Activated CD4-positive, alpha-beta T cell treated with anti-CD3 and anti-CD28 coated beads for 48 hours (primary cell): ENCODE results near the gene CYP39A1.

ENCODE experiments used
- DNase-seq: peaks from one replicate; pipeline ENCODE4 v3.0.0-alpha.2; 2020

Gene CYP39A1

DNA sequence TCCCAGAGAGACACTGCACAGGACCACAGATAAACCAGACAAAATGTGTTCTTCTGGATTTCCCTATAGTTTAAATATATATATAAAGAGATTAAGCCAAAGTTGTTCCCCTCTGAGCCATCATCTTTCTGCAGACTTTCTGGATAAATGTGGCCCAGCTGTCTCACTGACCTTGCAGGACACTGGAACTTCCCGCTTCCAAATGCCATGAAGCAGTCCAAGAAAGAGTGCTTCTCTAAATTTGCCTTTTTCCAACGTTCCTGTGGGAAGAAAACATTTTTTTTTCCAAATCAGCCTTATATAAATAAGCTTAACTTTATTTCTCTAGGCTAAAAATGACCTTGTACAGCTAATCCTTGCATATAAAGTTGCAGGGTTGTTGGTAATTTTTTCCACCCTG lies 65.7 kb downstream of the CYP39A1 start:
- DNase-seq, result no peak

DNA sequence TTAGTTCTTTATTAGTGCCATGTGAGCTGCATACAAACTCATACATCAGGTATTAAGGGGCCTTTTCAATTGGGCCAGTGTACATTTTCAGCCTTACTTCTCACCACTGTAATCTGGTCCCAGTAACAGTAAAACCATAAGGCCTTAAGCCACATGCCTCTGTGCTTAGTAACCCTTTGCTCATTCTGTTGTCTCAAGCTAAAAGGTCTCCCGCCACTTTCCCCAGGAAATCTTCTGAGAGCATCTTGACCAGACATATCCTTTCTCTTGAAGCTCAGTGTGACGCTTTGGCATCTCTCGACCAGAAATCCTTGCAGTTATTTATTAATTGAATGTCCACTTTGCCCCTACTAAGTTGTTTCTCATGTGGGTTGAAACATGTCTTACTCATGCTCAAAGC lies 68.0 kb downstream of the CYP39A1 start:
- no peak for DNase-seq

DNA sequence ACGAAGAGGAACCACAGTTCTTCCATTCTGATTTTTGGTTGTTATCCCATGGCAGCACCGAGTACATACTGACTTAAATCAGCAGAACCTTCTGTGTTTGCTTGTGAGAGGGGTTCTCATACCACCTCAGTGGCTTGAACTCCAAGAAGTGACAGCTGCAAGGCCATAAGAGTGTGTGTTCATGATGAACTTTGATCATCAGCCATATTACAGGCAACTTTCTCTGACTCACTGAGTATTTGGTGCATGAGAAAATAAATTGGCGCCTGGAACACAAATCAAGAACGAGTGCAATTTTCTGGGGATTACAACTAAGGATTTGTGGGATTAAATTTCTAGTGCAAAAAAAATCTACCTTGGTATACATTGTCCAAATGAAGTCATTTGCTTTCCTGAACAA lies 68.9 kb downstream of the CYP39A1 start:
- DNase-seq, result no peak

DNA sequence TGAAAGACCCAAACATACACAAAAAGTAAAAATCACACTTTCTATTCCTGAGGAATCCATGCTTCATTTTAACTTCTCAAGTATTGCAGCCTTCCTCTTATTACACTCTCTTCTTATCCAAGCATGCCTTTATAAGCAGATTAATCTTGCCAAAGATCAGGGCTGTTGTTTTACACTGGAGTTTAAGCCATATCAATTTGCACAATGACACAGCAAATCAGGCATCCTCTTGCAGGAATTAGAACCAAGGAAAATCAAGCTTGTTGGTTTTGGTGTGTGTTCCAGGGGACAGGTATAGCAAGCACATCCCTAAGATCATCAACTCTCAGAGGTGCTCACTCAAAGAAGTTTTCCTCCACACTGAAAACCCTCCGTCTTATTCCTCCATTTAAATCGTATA lies 69.5 kb downstream of the CYP39A1 start:
- no peak for DNase-seq

DNA sequence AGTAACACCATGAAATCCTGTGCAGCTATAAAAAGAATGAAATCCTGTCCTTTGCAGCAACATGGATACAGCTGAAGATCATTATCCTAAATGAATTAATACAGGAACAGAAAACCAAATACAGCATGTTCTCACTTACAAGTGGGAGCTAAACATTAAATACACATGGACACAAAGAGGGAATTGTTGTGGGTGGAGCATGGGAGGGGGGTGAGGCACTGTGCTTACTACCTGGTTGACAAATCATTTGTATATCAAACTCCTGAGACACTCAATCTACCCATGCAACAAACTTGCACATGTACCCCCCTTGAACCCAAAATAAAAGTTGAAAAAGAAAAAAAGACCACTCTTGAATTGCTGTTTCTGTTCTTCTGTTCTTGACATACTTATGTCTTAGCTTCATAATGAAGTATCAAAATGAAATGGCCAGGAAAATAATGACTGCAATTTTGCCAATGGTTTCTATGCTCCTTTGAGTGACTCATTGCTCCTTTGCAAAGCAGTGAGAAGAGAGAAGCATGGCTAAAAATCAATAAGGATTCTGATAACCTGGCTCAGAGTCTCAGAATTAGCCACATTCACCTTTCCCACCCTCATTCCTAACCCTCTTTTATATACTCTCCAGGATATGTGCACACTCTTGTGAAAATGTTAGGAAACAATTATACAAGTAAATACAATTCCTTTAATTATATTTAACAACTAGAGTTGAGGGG lies 71.0 kb downstream of the CYP39A1 start:
- no peak for DNase-seq

DNA sequence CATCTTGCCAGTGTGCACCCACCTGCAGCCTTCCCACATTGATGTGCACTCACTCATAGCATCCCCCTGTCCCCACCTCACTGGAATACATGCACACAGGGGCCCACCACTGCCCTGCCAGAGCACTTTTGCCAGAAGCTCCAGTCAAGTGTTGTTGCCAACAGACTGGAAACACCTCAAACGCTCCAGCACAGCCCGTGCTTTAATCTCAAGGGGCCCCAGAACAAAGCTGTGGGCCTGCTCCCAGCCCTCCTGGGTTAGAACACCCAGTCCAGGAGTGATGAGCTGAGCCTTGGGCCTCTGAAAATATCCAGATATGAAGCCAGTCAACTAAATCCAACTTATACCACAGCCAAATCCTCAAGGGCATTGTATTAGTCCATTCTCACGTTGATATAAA lies 77.1 kb downstream of the CYP39A1 start:
- no peak for DNase-seq

DNA sequence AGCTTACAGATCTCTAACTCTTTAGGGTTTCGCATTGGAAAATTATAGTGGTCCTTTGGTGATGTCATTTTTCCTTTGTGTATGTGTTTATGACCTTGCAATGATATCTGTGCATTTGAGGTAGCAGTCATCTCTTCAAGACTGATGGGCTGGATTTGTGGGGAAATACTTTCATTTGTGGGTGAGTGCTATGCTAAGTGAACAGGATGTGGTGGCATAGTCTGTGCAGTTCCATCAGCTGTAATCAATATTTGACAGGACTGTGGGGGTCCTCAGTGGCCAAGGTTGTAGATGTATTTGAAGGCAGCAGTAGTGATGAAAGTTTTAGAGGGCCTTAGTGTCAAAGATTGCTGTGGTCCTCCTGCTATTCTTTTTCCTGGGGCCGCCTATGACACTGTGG lies 79.5 kb downstream of the CYP39A1 start:
- no peak for DNase-seq

DNA sequence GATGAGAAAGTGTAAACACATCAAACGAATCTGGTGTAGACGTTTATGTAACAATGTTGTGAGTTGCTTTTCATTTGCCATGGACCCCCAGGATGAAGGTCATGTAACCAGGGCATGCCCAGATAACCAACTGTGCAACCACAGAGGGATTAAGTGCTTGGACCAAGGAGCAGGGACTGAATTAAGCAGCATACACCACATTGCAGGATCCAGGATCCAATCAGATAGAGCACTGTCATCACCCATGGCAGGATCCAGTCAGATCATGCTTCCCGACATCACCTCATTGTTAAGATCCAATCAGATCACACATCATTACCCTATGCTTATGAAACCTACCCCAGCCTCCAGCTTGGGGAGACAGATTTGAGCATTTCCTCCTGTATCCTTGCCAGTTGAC lies 87.1 kb downstream of the CYP39A1 start:
- DNase-seq, result no peak

DNA sequence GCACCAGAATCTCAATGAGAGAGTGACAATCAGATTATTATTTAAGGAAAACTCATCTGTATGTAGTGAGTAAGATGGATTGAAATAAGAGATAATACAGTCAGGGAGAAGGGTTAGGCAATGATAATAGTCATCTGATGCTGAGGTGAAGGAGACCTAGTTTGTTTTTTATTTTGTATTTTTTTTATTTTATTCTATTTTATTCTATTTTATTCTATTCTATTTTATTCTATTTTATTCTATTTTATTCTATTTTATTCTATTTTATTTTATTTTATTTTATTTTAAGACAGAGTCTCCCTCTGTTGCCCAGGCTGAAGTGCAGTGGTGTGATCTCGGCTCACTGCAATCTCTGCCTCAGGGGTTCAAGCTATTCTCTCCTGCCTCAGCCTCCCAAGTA lies 88.7 kb downstream of the CYP39A1 start:
- DNase-seq, result no peak

DNA sequence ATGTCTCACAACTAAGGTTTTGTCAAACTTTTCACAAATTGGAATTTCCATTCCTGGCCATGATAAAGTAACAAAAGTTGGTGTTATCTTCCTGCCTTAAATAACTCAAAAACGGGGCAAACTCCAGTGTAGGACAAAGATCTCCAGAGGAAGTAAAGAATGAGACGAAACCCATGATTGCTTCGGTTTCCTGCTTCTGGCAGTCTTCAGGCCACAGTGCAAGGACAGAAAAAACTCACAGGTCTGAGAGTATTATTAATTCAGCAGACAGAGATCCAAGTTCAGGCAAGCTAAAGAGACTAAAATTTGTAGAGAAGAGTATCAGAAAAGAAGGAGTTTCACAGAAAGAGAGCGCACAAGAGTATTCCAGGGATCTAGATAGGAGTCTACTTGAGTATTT lies 96.6 kb downstream of the CYP39A1 start:
- no peak for DNase-seq

DNA sequence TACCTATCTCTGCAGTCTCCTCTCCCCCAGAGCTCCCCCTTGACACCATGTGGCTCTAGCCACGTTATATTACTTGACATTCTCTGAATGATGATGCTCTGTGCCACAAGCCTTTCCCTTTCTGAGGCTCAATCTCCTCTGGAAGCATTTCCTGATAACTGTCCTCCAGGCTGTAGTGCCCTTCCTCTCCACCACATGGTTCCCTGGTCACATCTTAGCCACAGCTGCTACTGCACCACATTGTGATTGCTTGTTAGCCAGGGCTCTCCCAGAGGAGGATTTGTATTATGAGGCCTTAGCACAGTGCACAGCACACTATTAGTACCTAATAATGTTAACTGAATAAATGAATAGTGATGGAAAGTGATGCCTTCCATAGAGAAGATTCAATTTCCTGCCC lies 97.5 kb downstream of the CYP39A1 start:
- no peak for DNase-seq

DNA sequence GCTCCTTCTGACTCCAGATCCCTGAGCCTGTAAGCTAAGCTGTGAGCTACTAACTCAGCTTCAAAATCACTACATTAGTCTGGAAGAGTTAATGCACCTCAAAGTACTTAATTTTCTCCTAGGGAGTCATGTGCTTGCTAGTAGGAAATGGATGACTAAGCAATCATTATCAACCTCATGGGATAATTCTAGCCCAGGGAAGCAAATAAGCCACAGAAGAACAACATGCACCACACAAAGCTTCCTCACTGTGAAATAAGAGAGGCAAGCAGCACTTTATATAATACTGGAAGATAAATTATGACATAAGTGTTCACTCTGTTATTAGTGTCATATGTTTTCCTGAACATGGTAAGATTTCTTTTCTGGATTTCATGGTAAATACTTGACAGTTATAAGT lies 103.5 kb downstream of the CYP39A1 start:
- no peak for DNase-seq

DNA sequence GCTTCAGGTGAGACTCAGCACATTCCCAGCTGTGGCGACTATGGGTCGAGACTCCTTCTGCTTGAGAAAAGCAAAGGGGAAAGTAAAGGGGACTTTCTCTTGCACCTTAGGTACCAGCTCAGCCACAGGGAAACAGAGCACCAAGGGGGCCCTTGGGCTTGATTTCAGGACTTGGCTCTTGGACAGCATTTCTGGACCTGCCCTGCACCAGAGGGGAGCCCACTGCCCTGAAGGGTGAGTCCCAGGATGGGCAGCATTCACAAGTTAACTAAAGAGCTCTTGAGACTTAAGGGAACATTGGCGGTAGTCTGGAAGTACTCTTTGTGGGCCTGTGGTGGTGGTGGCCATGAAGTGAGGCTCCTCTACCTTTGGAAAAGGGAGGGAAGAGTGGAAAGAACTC lies 111.1 kb downstream of the CYP39A1 start:
- no peak for DNase-seq

DNA sequence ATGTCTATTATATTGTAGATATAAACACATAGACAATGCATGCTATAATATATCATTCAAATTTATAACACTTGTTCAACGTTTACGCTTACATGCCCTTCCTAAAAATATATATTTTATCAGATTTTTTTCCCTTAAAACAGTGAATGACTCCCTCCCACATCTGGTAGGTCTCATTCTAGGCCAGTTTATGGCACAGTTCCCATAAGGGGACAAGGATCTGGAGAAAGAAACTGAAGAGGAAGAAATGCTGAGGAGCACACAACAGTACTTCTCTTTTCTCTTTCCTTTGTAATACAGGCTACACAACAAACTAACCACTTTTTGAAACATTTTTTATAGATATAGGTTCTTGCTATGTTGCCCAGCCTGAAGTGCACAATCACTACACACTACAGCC lies 112.8 kb downstream of the CYP39A1 start:
- DNase-seq, result no peak

DNA sequence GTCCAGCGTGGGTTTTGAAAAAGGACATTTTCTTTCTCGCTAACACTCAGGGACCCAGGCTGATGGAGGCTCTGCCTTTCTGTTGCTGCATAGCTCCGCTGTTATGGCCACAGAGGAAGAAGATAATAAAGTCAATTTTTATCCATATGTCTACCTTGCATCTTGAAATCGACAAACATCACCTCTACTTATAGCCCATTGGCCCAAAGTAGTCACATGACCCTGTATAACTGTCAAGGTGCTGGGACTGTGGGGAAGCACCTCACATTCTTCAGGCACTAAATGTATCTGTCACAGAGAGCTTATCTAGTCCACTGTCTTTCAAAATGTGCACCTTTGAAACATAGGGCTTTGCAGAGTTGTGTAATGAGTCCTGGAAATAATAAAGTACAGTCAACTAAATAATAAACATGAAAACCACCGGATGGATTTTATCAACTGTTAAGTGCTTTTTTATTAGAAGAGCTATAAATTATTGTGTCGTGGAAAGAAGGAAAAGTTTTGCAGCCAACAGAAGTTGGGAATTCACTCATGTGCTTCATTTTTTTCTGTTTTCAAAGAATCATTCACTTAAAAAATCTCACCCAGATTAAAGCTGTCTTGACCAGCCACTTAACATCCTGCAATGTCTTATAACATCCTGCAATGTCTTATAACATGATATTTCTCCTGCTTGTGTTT lies 113.7 kb downstream of the CYP39A1 start:
- DNase-seq, result no peak

DNA sequence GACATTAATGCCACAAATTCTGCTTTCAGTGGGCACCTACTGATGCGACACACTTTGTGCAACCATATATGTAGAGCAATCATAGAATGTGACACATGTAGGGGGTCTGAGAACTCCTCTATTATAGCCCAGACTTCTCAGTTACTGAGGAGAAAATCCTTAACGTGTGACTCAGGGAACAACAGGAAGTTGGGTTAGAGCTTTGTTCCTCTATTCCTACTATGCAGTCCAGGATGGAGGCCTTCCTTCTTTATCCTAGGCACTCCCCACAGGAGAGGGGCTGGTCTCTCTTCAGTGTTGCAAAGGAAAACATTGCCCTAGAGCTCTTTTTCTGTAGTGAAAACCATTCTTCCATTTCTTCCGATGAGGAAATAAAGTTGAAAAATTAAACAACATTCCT lies 121.7 kb downstream of the CYP39A1 start:
- DNase-seq, result no peak

DNA sequence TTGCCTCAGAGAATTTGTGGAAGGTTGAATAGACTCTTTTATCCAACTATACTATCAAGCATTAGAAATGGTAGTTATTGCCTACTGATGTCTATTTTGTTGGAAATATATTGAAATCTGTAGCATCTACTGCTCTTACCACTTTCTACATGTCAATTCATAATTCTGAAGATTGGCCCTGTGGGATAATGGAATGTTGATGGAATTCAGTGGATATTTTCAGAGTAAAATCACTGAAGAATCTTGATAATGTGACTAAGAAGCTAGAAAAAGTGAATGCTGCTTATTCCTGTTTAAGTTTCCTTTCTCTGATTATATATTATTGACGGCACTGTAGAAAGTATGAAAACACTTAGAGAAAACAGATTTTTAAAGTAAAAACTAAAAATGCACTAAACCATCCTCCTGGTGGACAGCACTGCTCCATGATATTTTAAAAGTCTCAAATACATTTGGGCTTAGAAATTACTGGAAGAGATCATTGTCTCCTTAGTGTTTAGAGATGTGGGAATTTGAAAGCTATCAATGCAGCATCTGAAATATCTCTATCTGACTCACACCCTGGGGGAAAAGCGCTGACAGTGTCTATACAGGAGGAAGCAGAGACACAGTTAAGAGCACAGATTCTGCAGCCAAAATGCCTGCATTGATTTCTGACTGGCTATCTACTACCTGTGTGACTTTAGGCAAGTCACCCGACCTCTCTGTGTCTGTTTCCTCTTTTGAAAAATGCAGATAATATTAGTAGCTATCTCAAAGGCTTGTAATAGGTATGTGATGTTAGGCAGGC lies 123.5 kb downstream of the CYP39A1 start:
- no peak for DNase-seq

DNA sequence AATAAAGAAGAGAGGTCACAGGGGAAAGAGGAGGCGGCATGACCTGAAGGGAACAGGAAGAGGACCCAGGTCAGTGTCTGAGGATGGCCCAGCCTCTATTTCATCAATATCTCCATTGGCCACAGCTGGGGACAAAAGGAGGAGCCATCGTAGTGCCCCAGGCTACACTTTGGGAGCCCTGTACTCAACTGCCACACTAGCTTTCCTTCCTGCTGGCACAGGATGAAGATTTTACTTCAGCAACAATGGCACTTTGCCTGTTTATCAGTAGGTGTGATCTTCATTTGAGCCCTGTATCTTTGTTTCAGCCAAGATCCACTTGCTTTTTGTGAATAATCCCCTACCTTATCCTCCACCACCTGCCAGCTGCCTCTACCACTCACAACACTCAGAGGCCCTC lies 126.0 kb downstream of the CYP39A1 start:
- no peak for DNase-seq

DNA sequence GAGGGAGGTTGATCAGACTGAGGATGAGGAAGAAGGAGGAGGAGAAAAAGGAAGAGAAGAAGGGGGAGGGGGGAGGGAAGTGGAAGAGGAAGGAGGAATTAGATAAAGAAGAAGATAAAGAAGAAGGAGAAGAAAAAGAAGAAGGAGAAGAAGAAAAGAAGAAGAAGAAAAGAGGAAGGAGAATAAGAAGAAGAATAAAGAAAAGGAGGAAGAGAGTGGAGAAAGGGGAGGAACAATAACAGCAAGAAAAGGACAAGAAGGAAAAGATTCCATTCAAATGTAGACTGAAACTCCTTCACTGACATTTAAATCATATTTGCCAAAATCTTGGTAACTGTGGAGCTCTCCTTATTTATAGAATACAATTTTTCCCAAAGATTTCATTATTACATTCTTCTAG lies 127.0 kb downstream of the CYP39A1 start:
- no peak for DNase-seq

DNA sequence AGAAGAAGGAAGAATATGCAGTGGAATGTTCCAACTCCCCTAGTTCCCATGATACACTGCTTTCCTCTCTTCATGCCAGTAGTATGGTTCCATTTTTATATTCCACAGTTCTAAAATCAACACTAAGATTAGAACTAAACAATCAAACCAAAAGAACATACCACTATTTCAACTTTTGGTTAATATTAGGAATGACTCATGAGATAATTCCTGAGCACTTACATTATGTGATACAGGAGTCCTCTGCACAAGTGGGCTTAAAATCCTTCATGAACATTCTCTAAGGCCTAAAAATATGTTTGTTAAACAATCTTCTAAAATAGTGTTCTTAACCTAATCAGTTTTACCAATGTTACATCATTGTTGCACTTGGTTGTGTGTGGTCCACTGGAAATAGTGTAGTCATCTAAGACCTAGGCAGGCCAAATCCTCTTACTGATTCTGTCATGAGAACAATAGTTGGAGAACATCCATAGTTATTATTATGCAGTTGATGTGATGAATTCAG lies 131.1 kb downstream of the CYP39A1 start:
- DNase-seq, result no peak

DNA sequence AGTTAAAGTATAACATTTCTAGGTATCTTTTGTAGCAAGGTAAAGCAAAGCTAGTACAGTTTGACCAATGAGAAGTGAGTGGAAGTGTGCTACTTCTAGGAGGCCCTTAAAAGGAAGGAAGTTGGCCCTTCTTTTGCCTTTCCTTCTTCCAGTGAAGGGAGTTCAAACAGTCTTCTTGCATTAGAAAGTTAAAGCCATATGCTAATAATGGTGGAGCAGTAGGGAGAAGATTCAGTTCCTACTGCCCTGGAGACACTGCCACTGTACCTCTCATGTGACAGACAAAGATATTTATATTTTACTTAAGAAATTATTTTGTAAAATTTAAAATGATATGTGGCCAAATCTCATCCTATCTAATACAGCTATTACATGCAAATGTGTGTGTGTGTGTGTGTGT lies 135.4 kb downstream of the CYP39A1 start:
- no peak for DNase-seq

DNA sequence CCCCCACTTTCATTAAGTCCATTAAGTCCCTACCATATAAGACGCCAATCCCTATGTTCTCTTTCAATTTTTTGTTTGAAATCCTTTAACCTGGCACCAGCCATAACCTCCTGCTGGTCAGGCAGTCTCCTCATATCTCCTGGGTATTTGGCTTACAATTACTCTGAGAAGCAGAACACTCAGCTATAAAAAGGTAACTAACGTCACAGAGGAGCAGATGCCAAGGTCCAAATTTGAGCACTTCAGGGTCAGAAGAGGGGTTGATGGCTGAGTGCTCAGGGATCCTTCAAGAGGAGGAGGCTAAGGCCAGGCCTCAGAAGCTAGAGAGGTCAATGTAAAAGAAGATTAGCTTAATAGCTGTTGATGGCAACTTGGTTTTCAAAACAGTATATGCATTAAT lies 139.1 kb downstream of the CYP39A1 start:
- no peak for DNase-seq

DNA sequence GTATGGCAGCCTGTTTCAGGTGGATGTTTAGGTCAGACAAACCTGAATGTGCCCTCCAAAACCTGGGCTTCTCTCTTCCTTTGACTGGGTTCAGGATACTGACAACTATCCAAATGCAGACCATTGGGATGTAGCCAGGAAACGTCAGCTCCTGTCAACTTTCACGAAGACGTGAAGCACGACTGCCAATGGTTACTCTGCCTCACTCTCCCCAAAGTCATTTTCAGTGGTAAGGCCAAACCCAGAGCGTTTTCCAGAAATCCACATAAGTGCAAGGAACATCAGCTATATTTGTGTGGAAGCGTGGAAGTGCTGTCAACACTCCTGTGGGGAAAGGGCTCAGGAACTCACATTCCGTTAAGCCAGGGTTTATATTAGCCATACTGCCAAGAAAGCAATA lies 141.3 kb downstream of the CYP39A1 start:
- no peak for DNase-seq

DNA sequence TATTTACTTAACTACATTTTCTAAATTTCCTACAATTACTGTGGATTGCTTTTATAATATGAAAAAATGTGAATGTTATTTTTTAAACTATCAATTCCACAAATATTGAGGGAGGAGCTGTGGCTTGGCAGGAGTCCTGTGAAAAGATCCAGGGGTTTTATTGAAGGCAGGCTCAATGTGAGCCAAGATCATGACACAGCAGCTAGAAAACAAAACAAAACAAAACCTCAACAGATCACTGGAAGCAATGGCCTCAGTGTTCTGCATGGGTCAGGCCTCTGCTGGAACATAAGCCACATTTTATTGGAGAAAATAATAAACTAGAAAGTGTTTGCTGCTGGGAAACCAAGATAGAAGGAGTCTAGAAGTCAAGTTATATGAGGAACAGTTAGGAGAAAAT lies 142.0 kb downstream of the CYP39A1 start:
- DNase-seq, result no peak
